ENCODE data around the gene PADI3.

GRCh38 chr1:17212009-17212408, 36.9 kb upstream of the PADI3 start:
- TF ChIP-seq, protein P1, sequence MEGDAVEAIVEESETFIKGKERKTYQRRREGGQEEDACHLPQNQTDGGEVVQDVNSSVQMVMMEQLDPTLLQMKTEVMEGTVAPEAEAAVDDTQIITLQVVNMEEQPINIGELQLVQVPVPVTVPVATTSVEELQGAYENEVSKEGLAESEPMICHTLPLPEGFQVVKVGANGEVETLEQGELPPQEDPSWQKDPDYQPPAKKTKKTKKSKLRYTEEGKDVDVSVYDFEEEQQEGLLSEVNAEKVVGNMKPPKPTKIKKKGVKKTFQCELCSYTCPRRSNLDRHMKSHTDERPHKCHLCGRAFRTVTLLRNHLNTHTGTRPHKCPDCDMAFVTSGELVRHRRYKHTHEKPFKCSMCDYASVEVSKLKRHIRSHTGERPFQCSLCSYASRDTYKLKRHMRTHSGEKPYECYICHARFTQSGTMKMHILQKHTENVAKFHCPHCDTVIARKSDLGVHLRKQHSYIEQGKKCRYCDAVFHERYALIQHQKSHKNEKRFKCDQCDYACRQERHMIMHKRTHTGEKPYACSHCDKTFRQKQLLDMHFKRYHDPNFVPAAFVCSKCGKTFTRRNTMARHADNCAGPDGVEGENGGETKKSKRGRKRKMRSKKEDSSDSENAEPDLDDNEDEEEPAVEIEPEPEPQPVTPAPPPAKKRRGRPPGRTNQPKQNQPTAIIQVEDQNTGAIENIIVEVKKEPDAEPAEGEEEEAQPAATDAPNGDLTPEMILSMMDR (IDR thresholded peaks at IDR 0.05 in 8 of 11, conservative IDR thresholded peaks at IDR 0.05 in 3 of 11), result no peak
- TF ChIP-seq POLR2AphosphoS5 (IDR thresholded peaks at IDR 0.05) (no peak), POLR2A (IDR thresholded peaks at IDR 0.05) (no peak)

Measured in spleen (tissue), 7 donors.